Measurements from ENCODE around the gene KCTD12.

DNA sequence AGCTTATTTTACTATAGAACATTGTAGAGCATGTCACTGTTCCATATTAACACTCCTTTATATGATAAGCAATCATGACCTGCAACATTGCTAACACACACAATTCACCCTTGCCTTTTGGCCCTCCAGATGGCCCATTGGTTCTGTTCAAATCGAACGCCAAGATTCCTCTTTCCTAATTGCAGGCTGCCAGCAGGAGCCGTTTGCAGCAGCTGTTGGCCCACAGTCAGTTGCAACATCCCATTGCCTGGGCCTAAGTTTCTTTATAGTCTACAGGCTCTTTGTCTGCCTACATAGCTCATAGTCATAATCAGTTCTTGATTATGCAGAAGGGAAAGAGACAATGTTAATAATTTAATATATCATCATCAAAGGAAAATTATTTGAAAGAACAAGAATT is 37.6 kb downstream of the KCTD12 start:
- TF ChIP-seq, protein P1, sequence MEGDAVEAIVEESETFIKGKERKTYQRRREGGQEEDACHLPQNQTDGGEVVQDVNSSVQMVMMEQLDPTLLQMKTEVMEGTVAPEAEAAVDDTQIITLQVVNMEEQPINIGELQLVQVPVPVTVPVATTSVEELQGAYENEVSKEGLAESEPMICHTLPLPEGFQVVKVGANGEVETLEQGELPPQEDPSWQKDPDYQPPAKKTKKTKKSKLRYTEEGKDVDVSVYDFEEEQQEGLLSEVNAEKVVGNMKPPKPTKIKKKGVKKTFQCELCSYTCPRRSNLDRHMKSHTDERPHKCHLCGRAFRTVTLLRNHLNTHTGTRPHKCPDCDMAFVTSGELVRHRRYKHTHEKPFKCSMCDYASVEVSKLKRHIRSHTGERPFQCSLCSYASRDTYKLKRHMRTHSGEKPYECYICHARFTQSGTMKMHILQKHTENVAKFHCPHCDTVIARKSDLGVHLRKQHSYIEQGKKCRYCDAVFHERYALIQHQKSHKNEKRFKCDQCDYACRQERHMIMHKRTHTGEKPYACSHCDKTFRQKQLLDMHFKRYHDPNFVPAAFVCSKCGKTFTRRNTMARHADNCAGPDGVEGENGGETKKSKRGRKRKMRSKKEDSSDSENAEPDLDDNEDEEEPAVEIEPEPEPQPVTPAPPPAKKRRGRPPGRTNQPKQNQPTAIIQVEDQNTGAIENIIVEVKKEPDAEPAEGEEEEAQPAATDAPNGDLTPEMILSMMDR (IDR thresholded peaks at IDR 0.05) = no peak
- TF ChIP-seq POLR2A (IDR thresholded peaks at IDR 0.05) = no peak
